NCI-H1694 treated with DMSO at 0.1 percent for 48 hours (cell line): Measurements from ENCODE around the gene PPARGC1A.

Source experiments
- DNase-seq: peaks from one replicate; lab custom pipeline; 2025; lab: John Stamatoyannopoulos, UW

The PPARGC1A gene

DNA sequence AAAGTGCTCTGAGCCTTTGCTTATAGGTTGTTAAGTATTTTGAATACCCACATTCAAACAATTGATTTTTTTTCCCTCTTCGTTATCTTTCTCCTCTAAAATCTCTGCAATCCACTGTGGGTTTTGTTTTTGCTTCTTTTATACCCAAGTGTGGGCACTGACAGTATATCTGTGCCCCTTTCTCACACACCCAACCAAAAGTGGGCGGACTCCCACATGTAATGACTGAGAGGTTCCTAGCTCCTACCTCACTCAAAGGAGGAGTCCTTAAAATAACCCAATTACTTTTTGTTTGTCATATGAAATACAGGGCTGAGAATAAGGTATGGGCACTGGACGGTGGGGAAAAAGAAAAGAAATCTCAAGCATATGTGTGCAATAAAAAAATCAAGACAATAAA lies 51.7 kb downstream of the PPARGC1A start:
- DNase-seq = no peak

- no peak for DNase-seq
These were observed 52.5 kb downstream of the PPARGC1A start for GRCh38 chr4:23837371-23837770.

GRCh38 chr4:23835774-23836478 lies 53.9 kb downstream of the PPARGC1A start:
- no peak for DNase-seq

- no peak for DNase-seq
These were observed 61.1 kb downstream of the PPARGC1A start for GRCh38 chr4:23828779-23829178.

- DNase-seq = no peak
These were observed 61.7 kb downstream of the PPARGC1A start for GRCh38 chr4:23828020-23828715.

DNA sequence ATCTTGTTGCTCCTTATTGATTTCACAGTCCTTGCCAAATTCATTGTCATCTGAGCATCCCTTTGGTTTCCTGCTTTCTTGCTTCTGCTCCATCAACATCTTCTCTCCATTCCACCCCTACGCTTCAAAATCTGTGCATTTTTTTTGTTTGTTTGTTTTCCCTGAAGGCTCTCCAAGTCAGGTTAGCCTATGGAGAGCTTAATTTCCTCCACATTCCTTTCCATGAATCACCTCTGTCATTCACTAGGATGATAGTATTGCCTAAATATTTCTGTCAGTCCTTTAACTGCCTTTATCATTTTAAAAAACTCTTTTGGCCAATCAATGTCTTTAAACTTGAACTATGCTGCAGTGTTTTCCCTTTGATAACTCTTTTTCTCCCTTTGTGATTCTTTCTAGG lies 67.7 kb downstream of the PPARGC1A start:
- DNase-seq = no peak

GRCh38 chr4:23819041-23819511 lies 70.8 kb downstream of the PPARGC1A start:
- no peak for DNase-seq

DNA sequence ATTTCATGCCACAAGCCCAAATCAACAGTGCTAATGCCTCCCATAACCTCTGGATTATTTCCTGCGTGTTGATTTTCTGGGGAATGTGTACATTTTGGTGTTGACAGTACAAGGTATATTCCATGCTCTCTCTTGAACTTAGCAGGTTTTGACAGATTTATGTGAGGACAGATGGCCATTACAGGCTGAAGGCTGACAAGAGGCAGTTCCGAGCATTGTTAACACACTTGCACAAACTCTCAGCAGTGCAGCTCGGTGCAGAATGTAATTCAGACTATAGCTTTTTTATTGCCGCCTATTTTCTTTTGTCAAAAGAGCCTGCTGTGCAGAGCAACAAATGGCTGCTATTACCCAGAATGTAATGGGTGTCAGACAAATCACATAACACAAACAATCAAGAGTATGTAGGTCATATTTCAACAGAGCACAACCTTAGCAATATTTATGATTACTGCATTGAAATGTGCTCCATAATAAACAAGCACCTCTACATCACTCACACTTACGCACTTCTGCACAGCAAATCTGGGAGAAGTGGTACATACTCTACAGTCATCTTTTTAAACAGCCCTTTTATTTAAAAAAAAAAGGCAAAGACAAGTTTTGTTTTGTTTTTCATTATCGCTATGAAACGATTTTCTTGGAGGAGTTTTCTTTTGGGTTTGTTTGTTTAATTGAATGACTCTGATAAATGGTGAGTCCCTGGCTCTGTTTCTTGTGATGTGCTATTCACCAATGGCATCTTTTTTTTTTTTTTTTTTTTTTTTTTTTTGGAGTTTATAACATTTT lies 71.6 kb downstream of the PPARGC1A start:
- DNase-seq = no peak

GRCh38 chr4:23814996-23815660 lies 74.7 kb downstream of the PPARGC1A start:
- DNase-seq = no peak

DNA sequence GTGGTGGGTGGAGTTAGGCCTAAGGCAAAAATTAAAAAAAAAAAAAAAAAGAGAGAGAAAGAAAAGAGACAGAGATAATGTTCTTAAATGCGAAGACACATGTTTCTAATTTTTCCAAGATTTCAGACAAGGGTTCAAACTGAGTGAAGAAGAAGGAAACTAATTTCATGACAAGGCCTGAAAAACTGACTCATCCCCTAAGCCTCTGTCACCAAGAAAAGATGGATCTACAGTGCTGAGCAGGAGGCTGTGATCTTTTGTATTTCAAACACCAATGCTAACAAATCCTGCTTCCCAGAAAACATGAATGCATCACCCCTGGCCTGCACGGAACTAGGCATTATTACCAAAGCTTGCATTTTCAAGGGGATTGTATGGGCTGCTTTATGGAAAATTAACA lies 75.3 kb downstream of the PPARGC1A start:
- DNase-seq = no peak

DNA sequence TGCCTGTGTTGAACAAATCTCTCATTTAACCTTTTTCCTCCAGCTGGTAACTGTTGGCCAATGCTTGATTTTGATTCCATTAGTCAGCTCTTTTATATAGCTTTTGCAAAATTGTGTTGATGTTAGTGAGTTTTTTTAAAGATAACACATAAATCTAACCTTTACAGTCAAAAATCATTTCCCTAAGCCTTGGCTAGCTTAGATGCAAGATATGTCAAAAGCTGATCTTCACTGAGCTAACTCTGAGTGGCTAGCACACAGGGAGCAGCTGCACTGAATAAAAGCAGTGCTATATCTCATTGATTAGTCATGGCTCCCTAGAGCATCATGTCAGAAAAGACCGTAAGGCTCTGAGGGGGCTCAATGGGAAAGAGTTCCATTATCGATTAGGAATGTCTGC lies 78.7 kb downstream of the PPARGC1A start:
- no peak for DNase-seq

DNA sequence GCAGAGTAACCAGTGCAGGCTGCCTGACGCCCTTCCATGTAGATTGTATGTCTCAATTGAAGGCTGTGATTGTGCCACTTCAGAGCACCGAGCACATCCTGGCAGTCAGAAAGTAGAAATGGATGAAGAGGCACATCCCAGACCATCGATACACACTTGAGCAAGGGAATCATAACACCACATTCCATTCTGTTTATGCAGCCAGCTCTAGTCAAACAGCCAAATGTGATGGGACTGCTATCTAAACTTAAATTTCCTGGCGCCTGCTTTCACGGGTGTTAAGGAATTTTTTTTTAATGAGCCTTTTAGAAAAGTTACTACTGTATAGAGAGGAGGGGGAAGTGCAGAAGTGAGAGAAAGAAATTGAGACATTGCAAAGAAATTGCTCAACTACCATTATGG lies 84.4 kb downstream of the PPARGC1A start:
- no peak for DNase-seq

DNA sequence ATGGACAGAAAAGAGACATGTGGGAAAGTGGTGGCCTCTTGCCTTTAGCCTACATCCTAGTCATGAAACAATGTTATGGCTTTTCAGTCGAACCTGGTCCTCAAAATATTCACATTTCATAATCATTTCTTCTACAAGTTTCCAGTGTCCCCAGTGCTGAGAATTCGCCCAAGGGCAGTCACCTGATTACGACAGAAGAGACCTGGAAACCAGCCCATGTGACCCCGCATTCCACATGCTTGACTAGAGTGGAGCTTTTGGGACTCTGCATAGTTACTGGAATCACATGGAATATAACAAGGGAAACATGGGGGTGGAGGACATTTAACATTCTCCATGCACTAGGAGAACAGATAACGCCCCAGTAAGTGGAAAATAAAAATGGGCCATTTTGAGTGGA lies 100.1 kb downstream of the PPARGC1A start:
- DNase-seq = no peak

DNA sequence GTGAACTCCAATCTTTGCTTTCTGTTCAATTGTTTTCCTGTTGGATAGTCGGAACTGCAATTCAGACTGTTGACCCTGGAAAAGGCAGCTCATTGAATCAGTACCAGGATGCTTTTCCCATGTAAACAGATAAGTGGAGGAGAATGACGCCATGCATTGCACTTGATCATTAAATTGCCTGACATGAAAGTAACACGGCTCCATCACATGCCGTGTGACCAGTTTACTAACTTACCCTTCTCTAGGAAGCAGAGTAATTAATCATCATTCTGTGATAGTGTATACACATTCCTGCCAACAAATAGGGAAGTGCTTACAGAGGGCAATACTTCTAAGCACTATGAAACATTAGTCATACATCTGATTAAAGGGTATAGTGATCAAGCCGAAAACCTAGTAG lies 101.4 kb downstream of the PPARGC1A start:
- DNase-seq = no peak

- no peak for DNase-seq
These were observed 101.8 kb downstream of the PPARGC1A start for GRCh38 chr4:23788027-23788426.

- no peak for DNase-seq
These were observed 106.9 kb downstream of the PPARGC1A start for GRCh38 chr4:23782778-23783437.

DNA sequence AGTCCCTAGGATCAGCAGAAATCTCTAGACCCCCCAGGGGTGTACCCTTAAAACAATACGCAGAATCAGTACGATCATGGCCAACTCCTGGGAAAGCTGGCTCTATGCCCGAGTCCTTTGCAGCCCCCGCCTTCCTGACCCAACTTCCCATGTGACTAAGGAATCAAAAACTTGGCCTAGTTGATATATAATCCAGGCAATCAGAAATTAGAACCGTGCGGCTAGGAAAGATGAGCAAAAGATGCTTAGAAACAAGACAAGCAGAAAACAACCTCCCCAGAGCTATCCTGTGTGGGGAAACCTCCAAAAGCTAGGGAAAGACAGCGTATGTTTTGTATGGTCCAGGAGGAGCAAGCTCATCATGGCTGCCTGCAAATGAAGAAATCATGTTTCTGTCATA lies 110.0 kb downstream of the PPARGC1A start:
- no peak for DNase-seq

DNA sequence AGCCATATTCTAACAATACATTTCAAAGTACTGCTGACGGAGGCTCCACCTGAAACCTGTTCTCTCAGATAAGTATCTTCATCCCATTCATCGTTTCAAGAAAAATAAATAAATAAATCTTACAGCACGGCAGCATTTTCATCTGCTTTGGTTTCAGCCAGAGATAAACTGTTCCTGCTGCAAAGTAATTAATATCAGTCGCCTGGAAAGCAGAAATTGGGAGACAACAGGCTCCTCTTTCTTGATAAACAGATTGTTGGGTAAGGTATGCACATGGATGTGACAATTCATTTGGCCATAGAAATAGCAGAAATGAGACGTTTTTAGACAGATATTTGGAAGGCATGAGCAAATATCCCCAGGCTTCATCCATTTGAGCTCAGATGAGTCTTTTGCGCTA lies 110.4 kb downstream of the PPARGC1A start:
- no peak for DNase-seq

- DNase-seq = no peak
These were observed 114.2 kb downstream of the PPARGC1A start for GRCh38 chr4:23775694-23776093.

- DNase-seq = no peak
These were observed 114.9 kb downstream of the PPARGC1A start for GRCh38 chr4:23774909-23775308.

DNA sequence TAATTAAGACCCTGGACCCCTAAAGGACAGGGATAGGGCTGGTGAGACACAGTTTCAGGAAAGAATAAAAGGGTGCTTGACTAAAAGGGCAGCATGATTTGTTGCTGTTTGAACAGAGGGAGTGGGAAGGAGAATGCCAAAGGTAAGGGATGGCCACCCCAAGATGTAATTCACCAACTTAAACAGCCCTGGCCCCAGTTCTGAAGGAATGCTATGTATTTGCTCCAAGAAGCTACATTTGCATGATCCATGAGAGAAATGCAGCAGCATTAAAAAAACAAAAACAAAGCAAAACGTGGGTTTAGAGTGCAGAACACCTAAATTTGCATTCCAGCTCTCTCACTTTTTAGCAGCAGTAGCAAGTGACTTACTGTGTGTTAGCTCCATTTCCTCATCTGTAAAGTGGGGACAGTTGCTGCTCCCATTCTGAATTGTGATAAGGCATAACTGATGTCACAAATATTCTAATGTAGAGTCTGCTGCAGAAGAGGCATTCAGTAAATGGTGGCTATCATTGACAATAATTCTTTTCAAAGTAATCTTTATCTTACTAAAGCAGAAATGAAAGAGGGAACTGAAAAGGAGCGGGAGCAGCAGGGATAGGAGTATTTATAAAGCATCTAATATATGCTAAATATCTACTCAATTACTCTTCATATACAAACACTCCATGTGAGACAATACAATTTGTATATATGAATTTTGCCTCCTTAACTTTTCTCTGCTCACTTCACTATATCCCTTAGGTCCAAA lies 115.8 kb downstream of the PPARGC1A start:
- DNase-seq = no peak
